BLaER1 (cell line): ENCODE results near the gene FUZ.

Experiments
- H3K27ac ChIP-seq: shearing (Covaris generic); formaldehyde crosslinking; 2 replicates; pipeline ENCODE4 v1.8.1; 2022
- H3K27me3 ChIP-seq: shearing (Covaris generic); formaldehyde crosslinking; 2 replicates; pipeline ENCODE4 v1.8.1; 2022
- H3K36me3 ChIP-seq: shearing (Covaris generic); formaldehyde crosslinking; 2 replicates; pipeline ENCODE4 v1.8.1; 2022
- H3K4me1 ChIP-seq: shearing (Covaris generic); formaldehyde crosslinking; 2 replicates; pipeline ENCODE4 v1.8.1; 2022
- H3K4me2 ChIP-seq: shearing (Covaris generic); formaldehyde crosslinking; 2 replicates; pipeline ENCODE4 v1.8.1; 2022
- H3K4me3 ChIP-seq: shearing (Covaris generic); formaldehyde crosslinking; 2 replicates; pipeline ENCODE4 v1.8.1; 2022
- H3K9ac ChIP-seq: shearing (Covaris generic); formaldehyde crosslinking; 2 replicates; pipeline ENCODE4 v1.8.1; 2022
- H3K9me3 ChIP-seq: shearing (Covaris generic); formaldehyde crosslinking; 2 replicates; pipeline ENCODE4 v1.8.1; 2022
- H4K20me1 ChIP-seq: shearing (Covaris generic); formaldehyde crosslinking; 2 replicates; pipeline ENCODE4 v1.8.1; 2022
- Cebpa-rat ChIP-seq: shearing (Covaris generic); IDR thresholded peaks from 2 replicates; pipeline ENCODE4 v1.8.1; 2022

The FUZ gene

GRCh38 chr19:49851456-49852259 is 38.6 kb upstream of the FUZ start:
- H4K20me1 ChIP-seq: peaks cover 50% of the 10 kb centered on the region
- peaks cover 33% of the 10 kb centered on the region for H3K36me3 ChIP-seq
- no peaks in the 10 kb centered on the region for H3K27me3 ChIP-seq
- peak overlapping the region; percentile 95 for H3K27ac ChIP-seq
- peaks cover 45% of the 10 kb centered on the region for H3K4me1 ChIP-seq
- H3K9me3 ChIP-seq: peaks cover 8% of the 10 kb centered on the region; the same call in 1 of the 2 replicates
- H3K9ac ChIP-seq: peak overlapping the region; percentile 95
- no peak for TF ChIP-seq Cebpa-rat
- peak overlapping the region; percentile 99 for H3K4me2 ChIP-seq
- H3K4me3 ChIP-seq: peak overlapping the region; percentile 94

GRCh38 chr19:49850487-49851342 is 37.6 kb upstream of the FUZ start, which contains the start of gene PTOV1:
Gene PTOV1 (plus strand): TSS chr19:49851159.
- Histone ChIP-seq H4K20me1 (peaks cover 41% of the 10 kb centered on the region), H3K4me3 (peak within 1 kb of the TSS; percentile 94), H3K27ac (peak within 1 kb of the TSS; percentile 95), H3K4me2 (peak within 1 kb of the TSS; percentile 99), H3K36me3 (peaks cover 24% of the 10 kb centered on the region), H3K9ac (peak within 1 kb of the TSS; percentile 95), H3K4me1 (peaks cover 45% of the 10 kb centered on the region), H3K9me3 (peaks cover 8% of the 10 kb centered on the region; the same call in 1 of the 2 replicates), H3K27me3 (no peaks in the 10 kb centered on the region)
- TF ChIP-seq Cebpa-rat: no peak

- H3K4me2 ChIP-seq: peak overlapping the region; percentile 88
- TF ChIP-seq Cebpa-rat: no peak
- peak overlapping the region; percentile 94 for H3K4me3 ChIP-seq
- H4K20me1 ChIP-seq: peaks cover 35% of the 10 kb centered on the region
- H3K27me3 ChIP-seq: no peaks in the 10 kb centered on the region
- H3K36me3 ChIP-seq: peaks cover 18% of the 10 kb centered on the region
- peaks cover 45% of the 10 kb centered on the region for H3K4me1 ChIP-seq
- peak overlapping the region; percentile 95; the same call in 1 of the 2 replicates for H3K9ac ChIP-seq
- H3K9me3 ChIP-seq: peaks cover 8% of the 10 kb centered on the region; the same call in 1 of the 2 replicates
- no peak overlapping the region for H3K27ac ChIP-seq
Measured at GRCh38 chr19:49850221-49850486, 37.1 kb upstream of the FUZ start.

- Histone ChIP-seq H3K27me3 (no peaks in the 10 kb centered on the region), H3K36me3 (peaks cover 14% of the 10 kb centered on the region), H3K4me3 (0 out of 2 replicates have a peak overlapping the region, but pooled peaks have one; percentile 94), H4K20me1 (peaks cover 30% of the 10 kb centered on the region), H3K4me1 (peaks cover 45% of the 10 kb centered on the region), H3K9me3 (peaks cover 8% of the 10 kb centered on the region; the same call in 1 of the 2 replicates), H3K4me2 (peak overlapping the region; percentile 88), H3K27ac (no peak overlapping the region), H3K9ac (peak overlapping the region; percentile 95; the same call in 1 of the 2 replicates)
- TF ChIP-seq Cebpa-rat: no peak
Measured at GRCh38 chr19:49849433-49850220, 36.5 kb upstream of the FUZ start.

GRCh38 chr19:49848938-49849337 is 35.8 kb upstream of the FUZ start:
- Histone ChIP-seq H3K36me3 (peaks cover 7% of the 10 kb centered on the region; the same call in 1 of the 2 replicates), H3K4me2 (no peak overlapping the region), H3K27ac (no peak overlapping the region), H3K9ac (no peak overlapping the region), H4K20me1 (peaks cover 28% of the 10 kb centered on the region), H3K27me3 (no peaks in the 10 kb centered on the region), H3K9me3 (peaks cover 8% of the 10 kb centered on the region; the same call in 1 of the 2 replicates), H3K4me3 (no peak overlapping the region), H3K4me1 (peaks cover 45% of the 10 kb centered on the region)
- TF ChIP-seq Cebpa-rat: no peak

GRCh38 chr19:49847731-49848696 is 34.9 kb upstream of the FUZ start:
- H4K20me1 ChIP-seq: peaks cover 27% of the 10 kb centered on the region
- no peak overlapping the region for H3K4me3 ChIP-seq
- H3K9me3 ChIP-seq: peaks cover 8% of the 10 kb centered on the region; the same call in 1 of the 2 replicates
- no peak overlapping the region for H3K27ac ChIP-seq
- H3K4me2 ChIP-seq: no peak overlapping the region
- H3K4me1 ChIP-seq: peaks cover 45% of the 10 kb centered on the region
- no peak overlapping the region for H3K9ac ChIP-seq
- TF ChIP-seq Cebpa-rat: no peak
- H3K27me3 ChIP-seq: no peaks in the 10 kb centered on the region
- 0 out of 2 replicates have a peak, but pooled peaks cover 6% of the 10 kb centered on the region for H3K36me3 ChIP-seq

- no peak overlapping the region for H3K4me3 ChIP-seq
- no peak for TF ChIP-seq Cebpa-rat
- peaks cover 24% of the 10 kb centered on the region; the same call in 1 of the 2 replicates for H4K20me1 ChIP-seq
- no peak overlapping the region for H3K9ac ChIP-seq
- H3K36me3 ChIP-seq: peaks cover 6% of the 10 kb centered on the region; the same call in 1 of the 2 replicates
- H3K9me3 ChIP-seq: peaks cover 8% of the 10 kb centered on the region; the same call in 1 of the 2 replicates
- no peak overlapping the region for H3K4me2 ChIP-seq
- H3K4me1 ChIP-seq: peaks cover 42% of the 10 kb centered on the region
- no peaks in the 10 kb centered on the region for H3K27me3 ChIP-seq
- no peak overlapping the region for H3K27ac ChIP-seq
Measured at GRCh38 chr19:49846408-49846807, 33.3 kb upstream of the FUZ start.

- Histone ChIP-seq H4K20me1 (peaks cover 24% of the 10 kb centered on the region; the same call in 1 of the 2 replicates), H3K27ac (no peak overlapping the region), H3K4me3 (no peak overlapping the region), H3K27me3 (no peaks in the 10 kb centered on the region), H3K9me3 (peaks cover 8% of the 10 kb centered on the region; the same call in 1 of the 2 replicates), H3K36me3 (peaks cover 16% of the 10 kb centered on the region), H3K4me1 (peaks cover 42% of the 10 kb centered on the region), H3K4me2 (no peak overlapping the region), H3K9ac (no peak overlapping the region)
- TF ChIP-seq Cebpa-rat: no peak
Measured at GRCh38 chr19:49845414-49845813, 32.3 kb upstream of the FUZ start.
